HS-27A (cell line): ENCODE measurements around the gene ARAP1.

Experiments used
- DNase-seq: peaks from one replicate; pipeline ENCODE4 v3.0.0-alpha.2; 2012; ENCODE audit warnings: low read depth, missing footprints

Gene ARAP1

DNA sequence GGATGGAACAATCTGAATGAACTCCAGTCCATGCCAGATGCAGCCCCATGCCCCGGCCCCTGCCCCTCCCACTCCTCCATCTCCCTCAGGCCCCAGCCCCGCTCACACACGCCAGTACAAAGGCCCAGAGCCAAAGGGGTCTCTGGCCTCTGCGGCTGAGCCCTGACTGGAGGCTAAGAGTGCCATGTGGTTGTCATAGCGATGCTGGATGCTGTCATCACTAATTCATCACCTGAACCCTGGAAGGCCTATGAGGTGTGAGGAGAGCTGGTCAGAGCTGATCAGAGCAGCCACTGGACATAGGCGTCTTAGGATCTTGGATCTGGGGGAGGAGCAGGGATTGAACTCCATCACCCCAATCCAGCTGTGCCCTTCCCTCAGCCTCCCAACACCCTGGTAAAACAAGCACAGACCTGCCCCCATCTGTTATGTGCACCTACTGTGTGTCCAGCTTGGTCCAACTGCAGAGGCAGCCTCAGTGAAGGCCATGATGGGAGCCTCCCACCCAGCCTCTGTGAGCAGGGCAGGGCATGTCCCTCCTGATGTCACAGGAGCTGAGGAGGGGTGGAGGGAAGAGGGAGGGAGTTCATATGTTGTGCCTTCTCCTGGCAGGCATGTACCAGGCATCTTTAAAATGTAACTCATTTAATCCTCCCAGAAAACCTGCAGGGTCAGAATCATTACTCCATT lies 94.7 kb downstream of the ARAP1 start:
- DNase-seq = no peak

DNA sequence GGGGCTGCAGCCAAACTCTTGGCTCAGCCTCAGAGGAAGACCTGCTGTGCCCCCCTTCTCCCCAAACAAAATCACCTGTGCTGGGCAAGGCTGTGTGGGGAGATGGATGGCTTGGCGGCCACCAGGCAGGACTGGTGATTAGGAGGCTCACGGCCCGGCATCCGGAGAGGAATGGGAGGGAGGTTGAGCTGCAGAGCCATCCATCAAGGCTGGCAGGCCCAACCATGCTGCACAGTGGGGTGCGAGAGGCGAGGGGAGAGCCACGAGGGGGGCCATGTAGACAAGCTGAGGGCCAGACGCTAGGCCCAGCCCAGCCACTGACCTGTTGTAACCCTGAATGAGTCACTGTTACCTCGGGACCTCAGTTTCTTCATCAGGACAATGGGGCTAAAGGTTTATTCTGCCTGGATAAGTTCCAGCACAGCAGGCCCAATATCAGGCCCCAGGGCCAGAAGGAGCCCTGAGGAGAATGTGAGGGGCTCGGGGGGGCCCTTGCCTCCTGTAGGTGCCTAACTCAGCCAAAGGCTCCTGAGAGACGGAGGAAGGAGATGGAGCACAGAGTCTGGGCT lies 96.2 kb downstream of the ARAP1 start:
- no peak for DNase-seq

- DNase-seq = no peak
Observed at GRCh38 chr11:72655014-72655413, 97.2 kb downstream of the ARAP1 start.

DNA sequence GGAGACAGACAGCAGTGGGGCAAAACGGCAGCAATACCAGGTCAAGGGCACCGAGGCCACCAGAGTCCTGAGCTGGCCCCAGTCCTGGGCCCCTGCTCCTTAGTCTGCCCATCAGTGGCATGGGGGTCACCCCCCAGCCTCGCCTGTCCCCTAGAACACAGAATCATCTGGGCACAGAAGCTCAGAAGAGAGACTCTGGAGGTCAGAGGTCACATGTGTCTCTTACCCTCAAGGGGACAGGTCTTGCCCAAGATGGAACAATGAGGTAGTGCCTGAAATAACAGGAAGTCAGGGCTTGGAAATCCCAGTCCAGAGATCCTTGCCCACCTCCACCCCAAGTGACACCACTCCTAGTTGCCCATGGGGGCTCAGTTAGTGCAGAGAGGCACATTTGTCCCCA lies 98.6 kb downstream of the ARAP1 start:
- DNase-seq = no peak

DNA sequence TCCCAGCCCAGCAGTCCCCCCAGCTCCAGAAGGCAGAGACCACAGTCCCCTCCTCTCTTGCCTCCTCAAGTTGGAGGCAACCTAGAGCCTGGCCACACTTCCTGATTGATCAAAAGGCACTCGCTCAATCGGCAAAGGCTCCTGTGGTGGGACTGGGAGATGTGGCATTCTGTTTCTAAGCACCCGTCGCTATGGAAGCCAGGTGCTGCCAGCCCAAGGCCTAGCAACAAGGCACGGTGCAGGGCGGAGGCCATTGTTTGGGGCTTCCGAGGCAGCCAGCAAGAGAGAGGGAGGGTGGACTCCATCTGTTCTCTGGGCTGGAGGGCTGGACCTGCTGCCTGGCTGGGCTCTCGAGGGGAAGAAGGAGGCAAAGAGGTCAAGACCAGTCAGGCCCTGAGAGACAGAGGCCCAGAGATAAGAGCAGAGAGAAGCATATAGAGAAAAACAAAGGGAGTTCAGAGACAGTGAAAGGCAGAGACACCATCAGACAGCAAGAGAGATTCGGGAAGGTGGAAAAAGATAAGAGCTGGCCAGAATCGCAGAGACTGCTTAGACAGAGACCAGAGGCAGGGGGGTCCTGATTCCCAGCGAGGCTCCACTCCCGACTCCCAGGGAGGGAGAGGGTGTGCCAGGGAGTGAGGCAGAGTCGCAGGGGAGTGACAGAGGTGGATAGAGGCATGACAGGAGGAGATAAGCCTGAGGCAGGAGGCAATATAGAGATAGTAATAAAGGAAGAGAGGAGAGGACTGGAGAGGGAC lies 99.2 kb downstream of the ARAP1 start:
- DNase-seq = no peak

DNA sequence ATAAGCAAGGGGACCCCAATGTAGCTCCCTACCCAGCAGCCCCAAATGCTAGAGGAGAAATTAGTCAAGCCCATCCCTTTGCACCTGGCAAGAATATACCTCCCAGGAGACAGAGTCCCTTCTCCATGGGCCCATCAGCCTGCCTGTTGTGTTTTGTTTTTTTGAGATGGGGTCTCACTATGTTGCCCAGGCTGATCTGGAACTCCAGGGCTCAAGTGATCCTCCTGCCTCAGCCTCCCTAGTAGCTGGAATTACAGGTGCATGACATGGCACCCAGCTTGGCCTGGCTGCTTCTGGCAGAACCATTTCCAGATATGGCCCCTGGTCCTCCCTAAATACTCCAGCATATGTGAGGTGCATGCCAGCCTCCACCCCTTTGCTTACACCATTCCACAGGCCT lies 100.1 kb downstream of the ARAP1 start:
- no peak for DNase-seq

DNA sequence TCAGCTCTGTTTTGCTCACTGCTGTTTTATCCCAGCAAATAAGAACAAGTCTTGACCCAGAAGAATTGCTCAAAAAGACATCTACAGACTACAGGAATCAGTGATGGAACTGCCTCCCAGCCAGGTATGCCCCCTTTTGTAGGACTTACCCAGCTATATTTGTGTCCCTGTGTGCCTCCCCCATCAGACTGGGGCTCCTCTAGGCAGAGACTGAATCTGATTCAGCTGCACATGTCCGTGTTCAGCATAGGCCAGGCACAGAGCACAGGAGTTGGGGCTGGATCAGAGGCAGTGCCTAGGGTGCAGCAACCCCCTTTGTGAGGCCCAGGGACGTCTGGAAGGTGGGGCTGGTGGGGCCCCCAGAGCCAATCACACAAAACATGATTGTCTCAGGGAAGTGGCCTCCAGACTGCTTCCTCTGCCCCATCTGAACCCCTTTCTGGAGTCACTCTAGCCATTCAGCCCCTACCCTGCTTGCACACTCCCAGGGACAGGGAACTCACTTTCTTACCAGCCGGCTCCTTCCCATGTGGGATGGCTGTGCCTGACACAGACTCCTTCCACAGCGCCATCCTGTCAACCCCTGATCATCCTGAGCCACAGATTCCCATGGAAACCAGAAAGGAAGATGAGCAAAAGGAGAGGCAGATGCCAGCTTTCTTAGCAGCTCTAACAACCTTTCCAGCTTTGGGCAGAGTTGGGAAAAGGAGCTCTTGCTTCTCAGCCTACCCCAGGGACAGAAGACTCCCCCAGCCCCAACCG lies 102.8 kb downstream of the ARAP1 start:
- no peak for DNase-seq

- DNase-seq = no peak
Observed at GRCh38 chr11:72648384-72649136, 103.6 kb downstream of the ARAP1 start.

GRCh38 chr11:72647882-72648281 lies 104.3 kb downstream of the ARAP1 start:
- no peak for DNase-seq

DNA sequence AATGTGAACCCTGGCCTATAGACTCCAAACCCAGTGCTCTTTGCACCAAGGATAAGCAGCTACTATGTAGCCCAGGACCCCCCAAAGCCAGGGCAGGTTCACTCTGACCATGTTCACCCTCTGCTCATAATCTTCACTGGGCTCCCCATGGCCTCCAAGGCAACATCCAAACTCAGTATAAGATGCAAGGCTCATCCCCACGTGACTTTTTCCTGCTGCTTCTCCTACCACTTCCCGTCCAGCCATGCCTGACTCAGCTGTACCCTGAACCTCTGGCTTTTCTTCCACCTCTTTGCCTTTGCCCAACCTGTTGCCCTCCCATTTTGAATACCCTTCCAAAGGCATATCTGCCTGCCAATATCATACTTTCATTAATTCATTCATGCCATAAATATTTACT lies 105.7 kb downstream of the ARAP1 start:
- DNase-seq = no peak

GRCh38 chr11:72646024-72646423 lies 106.2 kb downstream of the ARAP1 start:
- no peak for DNase-seq

GRCh38 chr11:72643547-72643946 lies 108.7 kb downstream of the ARAP1 start:
- DNase-seq = peak; percentile 75

DNA sequence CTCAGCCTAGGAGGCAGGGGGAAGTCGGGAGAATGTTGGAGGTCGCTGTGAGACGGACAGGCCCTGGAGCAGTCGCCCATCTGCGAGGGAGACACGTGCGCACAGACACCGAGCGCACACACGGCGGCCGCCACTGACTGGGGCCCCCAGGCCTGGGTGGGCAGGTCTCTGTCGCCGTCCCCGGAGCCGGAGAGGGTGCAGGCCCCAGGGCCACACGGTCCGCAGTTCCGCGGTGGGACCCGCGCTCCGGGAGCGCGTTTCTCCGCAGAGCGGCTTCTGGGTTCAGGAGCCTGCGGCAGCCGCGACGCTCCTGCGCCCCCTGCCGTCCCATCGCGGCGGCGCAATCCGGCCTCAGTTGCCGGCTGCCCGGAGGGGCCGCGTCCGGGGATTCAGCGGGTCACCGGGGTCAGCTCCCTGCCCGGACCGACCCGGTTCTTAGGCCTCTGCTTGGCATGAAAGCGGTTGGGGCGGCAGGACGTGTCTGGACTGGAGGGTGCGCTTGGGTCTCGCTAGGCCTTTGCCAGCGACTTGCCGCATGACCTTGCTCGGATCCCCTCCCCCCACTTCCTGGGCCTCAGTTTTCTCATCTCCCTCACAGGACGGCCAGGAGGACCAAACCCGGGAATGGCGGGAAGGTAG lies 109.2 kb downstream of the ARAP1 start:
- peak; percentile 38 for DNase-seq

- DNase-seq = no peak
Observed at GRCh38 chr11:72642043-72642883, 109.9 kb downstream of the ARAP1 start.

GRCh38 chr11:72641522-72642042 lies 110.6 kb downstream of the ARAP1 start:
- DNase-seq = no peak

GRCh38 chr11:72639502-72640375 lies 112.5 kb downstream of the ARAP1 start:
- DNase-seq = no peak

DNA sequence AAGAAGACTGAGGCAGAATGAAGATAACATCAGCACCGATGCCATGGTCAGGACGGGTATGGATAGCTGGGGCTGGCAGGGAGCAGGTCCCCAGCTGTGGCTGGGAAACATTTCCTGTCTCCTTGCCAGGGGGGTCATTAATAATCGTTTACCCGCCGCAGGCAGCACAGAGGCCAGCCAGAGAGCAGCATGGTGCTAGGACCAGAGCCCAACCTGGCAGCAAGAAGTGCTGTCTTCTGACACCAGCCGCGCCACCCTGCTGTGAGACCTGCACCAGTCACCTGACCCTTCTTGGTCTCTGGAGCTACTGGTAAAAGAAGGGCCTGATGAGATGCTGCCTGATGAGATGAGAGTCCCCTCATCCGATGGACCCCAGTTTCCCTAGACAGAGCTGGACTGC lies 114.3 kb downstream of the ARAP1 start:
- no peak for DNase-seq

DNA sequence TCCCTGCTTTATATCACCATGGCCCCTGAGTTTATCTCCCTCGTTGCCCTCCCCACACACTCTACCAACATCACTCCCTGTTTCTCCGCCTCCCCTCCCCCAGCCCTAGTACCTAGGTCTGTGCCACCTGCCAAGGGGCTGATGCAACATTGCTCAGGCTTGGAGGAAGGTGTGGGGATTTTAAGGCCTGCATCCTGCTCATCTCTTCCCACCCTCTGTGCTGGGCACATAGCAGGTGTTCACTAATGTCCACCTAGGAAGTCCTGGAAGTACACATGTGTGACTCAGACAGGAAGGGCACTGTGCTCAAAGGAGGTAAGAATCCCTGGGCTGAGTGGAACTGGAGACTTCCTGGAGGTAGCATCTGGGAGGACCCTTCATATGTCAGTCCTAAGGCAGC lies 115.0 kb downstream of the ARAP1 start:
- no peak for DNase-seq

- DNase-seq = no peak
Observed at GRCh38 chr11:72636376-72636775, 115.8 kb downstream of the ARAP1 start.
